Measurements from ENCODE around the gene MYD88. TPM values are rescaled to one million over a fixed set of nuclear protein-coding genes. Genes with fewer than 3 reads are reported as not detected.

MYD88 gene
- total and polyA plus RNA-seq, 4 experiments from 2014 or later: 50.5 to 129 (median 80.8) TPM

GRCh38 chr3:38108649-38109579, 29.5 kb upstream of the MYD88 start:
- Mint-ChIP-seq H3K9me3 (peaks cover 0 to 15% (median 9%) of the 10 kb centered on the region in 8 donors), H3K27ac (no peak overlapping the region), H3K4me3 (no peak overlapping the region), H3K36me3 (peaks cover 10 to 29% of the 10 kb centered on the region in 2 donors), H3K4me1 (no peaks in the 10 kb centered on the region), H3K27me3 (no peaks in the 10 kb centered on the region)
- H3K36me3 ChIP-seq (ENCODE audit: insufficient read depth, low read length): no peaks in the 10 kb centered on the region
- H3K9me3 ChIP-seq (ENCODE audit: control insufficient read depth in 1 of 2, low read length in 2 of 2): no peaks in the 10 kb centered on the region
- POLR2A ChIA-PET (ENCODE audit: partially characterized antibody): no interaction called here
- intact Hi-C loops (cut with micrococcal nuclease): no loop called here
- no peaks in the 10 kb centered on the region for H3K27me3 ChIP-seq (ENCODE audit: insufficient read depth, low read length)
- H3K4me1 ChIP-seq (ENCODE audit: insufficient read depth, low read length): no peaks in the 10 kb centered on the region
- no peak for DNase-seq
- H3K4me3 ChIP-seq (ENCODE audit: low read length in 2 of 2): no peak overlapping the region
- CTCF ChIA-PET (ENCODE audit: partially characterized antibody): interaction anchor here (1.2 kb wide), 1 partner anchor 141 kb away, joined by 3 read pairs; no protein-coding TSS in a partner anchor
- no peak overlapping the region for H3K27ac ChIP-seq (ENCODE audit: low read depth, low read length)

- no peak overlapping the region for H3K4me3 ChIP-seq (ENCODE audit: low read length in 2 of 2)
- ChIA-PET POLR2A (ENCODE audit: partially characterized antibody) (no interaction called here), CTCF (ENCODE audit: partially characterized antibody) (no interaction called here)
- no peaks in the 10 kb centered on the region for H3K36me3 ChIP-seq (ENCODE audit: insufficient read depth, low read length)
- intact Hi-C loops (cut with micrococcal nuclease): no loop called here
- no peak overlapping the region for H3K4me3 Mint-ChIP-seq
- H3K9me3 ChIP-seq (ENCODE audit: control insufficient read depth in 1 of 2, low read length in 2 of 2): no peaks in the 10 kb centered on the region
- peaks cover 0 to 11% (median 7%) of the 10 kb centered on the region in 8 donors for H3K9me3 Mint-ChIP-seq
- peaks cover 10 to 26% of the 10 kb centered on the region in 2 donors for H3K36me3 Mint-ChIP-seq
- H3K27me3 ChIP-seq (ENCODE audit: insufficient read depth, low read length): no peaks in the 10 kb centered on the region
- H3K27me3 Mint-ChIP-seq: no peaks in the 10 kb centered on the region
- no peak overlapping the region for H3K27ac ChIP-seq (ENCODE audit: low read depth, low read length)
- H3K27ac Mint-ChIP-seq: no peak overlapping the region
- no peak for DNase-seq
- H3K4me1 ChIP-seq (ENCODE audit: insufficient read depth, low read length): no peaks in the 10 kb centered on the region
- no peaks in the 10 kb centered on the region for H3K4me1 Mint-ChIP-seq
Measured at GRCh38 chr3:38109580-38110313, 28.7 kb upstream of the MYD88 start.

DNA sequence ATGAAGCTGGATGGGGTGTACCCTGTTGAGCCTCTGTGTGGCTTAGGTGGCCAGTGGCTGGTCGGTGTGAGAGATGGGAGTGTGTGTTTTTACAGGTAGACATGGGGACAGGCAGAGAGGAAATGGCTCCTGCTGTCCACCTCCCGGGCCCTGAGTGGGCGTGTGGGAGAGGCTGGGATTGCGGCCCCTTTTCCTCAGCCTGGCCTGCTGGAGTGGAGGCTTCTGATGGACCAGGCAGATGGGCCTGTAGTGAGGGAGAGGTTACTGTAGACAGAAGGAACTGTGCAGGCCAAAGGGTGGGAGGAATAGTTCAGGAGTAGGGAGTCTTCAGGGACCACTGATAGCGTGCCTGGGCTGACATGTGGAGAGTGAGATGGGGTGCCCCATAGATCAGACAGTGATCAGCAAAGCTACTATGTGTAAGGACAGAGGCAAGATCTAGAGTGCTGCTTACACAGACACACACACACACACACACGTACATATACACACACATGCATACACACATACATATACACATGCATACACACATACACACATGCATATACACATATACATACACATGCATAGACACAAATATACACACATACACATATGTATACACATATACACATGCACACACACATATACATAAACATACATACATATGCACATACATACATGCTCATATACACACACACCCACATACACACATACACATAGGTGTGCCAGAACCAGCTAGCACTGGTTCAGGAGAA, 28.0 kb upstream of the MYD88 start:
- Mint-ChIP-seq H3K36me3 (peaks cover 10 to 18% of the 10 kb centered on the region in 2 donors), H3K27ac (no peak overlapping the region), H3K4me3 (no peak overlapping the region), H3K4me1 (no peaks in the 10 kb centered on the region), H3K27me3 (no peaks in the 10 kb centered on the region), H3K9me3 (peaks cover 0 to 5% (median 4%) of the 10 kb centered on the region in 8 donors)
- POLR2A ChIA-PET (ENCODE audit: partially characterized antibody): no interaction called here
- DNase-seq: no peak
- Histone ChIP-seq H3K4me3 (ENCODE audit: low read length in 2 of 2) (no peak overlapping the region), H3K9me3 (ENCODE audit: control insufficient read depth in 1 of 2, low read length in 2 of 2) (no peaks in the 10 kb centered on the region), H3K27ac (ENCODE audit: low read depth, low read length) (no peak overlapping the region), H3K27me3 (ENCODE audit: insufficient read depth, low read length) (no peaks in the 10 kb centered on the region), H3K4me1 (ENCODE audit: insufficient read depth, low read length) (no peaks in the 10 kb centered on the region), H3K36me3 (ENCODE audit: insufficient read depth, low read length) (no peaks in the 10 kb centered on the region)
- intact Hi-C loops (cut with micrococcal nuclease): no loop called here
- CTCF ChIA-PET (ENCODE audit: partially characterized antibody): no interaction called here

DNA sequence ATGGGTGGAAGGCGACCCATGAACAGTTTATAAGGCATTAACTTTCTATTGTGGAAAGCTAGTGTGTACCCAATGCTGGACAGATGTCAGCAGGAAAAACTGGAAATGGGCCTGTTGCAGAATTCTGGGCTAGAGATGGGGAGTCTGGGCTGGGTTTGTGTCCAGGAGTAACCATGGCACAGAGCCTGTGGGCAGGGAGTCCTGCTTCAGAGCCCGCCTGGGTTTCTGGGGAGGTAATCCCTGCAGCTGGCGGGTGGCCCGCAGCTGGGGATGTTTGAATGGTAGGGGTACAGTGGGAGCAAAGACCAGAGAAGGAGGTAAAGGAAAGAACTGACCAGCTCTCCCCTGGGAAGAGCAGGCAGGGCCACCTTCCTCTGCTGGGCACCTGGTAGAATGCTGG, 27.3 kb upstream of the MYD88 start:
- H3K4me1 ChIP-seq (ENCODE audit: insufficient read depth, low read length): no peaks in the 10 kb centered on the region
- Mint-ChIP-seq H3K4me1 (peaks cover 0 to 3% (median 0%) of the 10 kb centered on the region in 4 donors), H3K27ac (no peak overlapping the region), H3K4me3 (no peak overlapping the region), H3K36me3 (peaks cover 10 to 15% of the 10 kb centered on the region in 2 donors), H3K27me3 (no peaks in the 10 kb centered on the region), H3K9me3 (no peaks in the 10 kb centered on the region)
- CTCF ChIA-PET (ENCODE audit: partially characterized antibody): no interaction called here
- H3K27ac ChIP-seq (ENCODE audit: low read depth, low read length): no peak overlapping the region
- POLR2A ChIA-PET (ENCODE audit: partially characterized antibody): no interaction called here
- intact Hi-C loops (cut with micrococcal nuclease): no loop called here
- DNase-seq: no peak
- no peak overlapping the region for H3K4me3 ChIP-seq (ENCODE audit: low read length in 2 of 2)
- no peaks in the 10 kb centered on the region for H3K36me3 ChIP-seq (ENCODE audit: insufficient read depth, low read length)
- no peaks in the 10 kb centered on the region for H3K27me3 ChIP-seq (ENCODE audit: insufficient read depth, low read length)
- H3K9me3 ChIP-seq (ENCODE audit: control insufficient read depth in 1 of 2, low read length in 2 of 2): no peaks in the 10 kb centered on the region

DNA sequence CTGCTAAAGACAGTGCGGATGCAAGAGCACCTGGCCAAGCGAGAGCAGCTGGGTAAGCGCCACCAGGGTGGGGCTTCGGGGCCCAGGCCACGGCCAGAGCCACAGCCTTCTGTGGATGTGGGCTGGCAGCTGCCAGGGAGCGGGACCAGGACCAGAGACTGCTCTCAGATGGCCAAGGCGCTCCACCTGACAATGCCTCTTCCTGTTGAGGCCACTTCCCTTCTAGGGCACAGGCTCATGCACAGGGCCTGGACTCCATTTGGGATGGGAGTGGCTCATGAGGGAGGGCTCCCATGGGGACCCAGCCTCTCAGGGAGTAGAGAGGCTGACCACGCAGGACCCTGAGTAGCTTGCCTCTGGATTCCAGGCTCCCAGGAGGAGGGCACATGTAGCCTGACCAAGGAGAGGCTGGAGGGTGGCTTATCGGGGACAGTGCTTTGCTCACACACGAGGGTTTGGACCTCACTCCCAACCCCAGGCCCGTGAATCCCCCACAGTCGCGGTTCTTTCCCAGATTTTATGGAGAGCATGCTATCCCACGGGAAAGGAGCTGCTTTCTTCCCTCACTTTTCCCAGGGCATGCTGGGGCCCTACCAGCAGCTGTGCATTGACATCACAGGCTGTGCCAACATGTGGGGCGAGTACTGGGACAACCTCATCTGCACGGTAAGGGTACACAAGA, 26.6 kb upstream of the MYD88 start:
- H3K36me3 Mint-ChIP-seq: peaks cover 8 to 15% of the 10 kb centered on the region in 2 donors
- no peaks in the 10 kb centered on the region for H3K9me3 Mint-ChIP-seq
- H3K9me3 ChIP-seq (ENCODE audit: control insufficient read depth in 1 of 2, low read length in 2 of 2): no peaks in the 10 kb centered on the region
- H3K27ac Mint-ChIP-seq: no peak overlapping the region
- no peak for DNase-seq
- no peak overlapping the region for H3K4me3 ChIP-seq (ENCODE audit: low read length in 2 of 2)
- no peaks in the 10 kb centered on the region for H3K36me3 ChIP-seq (ENCODE audit: insufficient read depth, low read length)
- no peaks in the 10 kb centered on the region for H3K27me3 Mint-ChIP-seq
- no peak overlapping the region for H3K27ac ChIP-seq (ENCODE audit: low read depth, low read length)
- intact Hi-C loops (cut with micrococcal nuclease): no loop called here
- CTCF ChIA-PET (ENCODE audit: partially characterized antibody): no interaction called here
- POLR2A ChIA-PET (ENCODE audit: partially characterized antibody): no interaction called here
- H3K4me1 Mint-ChIP-seq: peaks cover 0 to 3% (median 0%) of the 10 kb centered on the region in 4 donors
- no peaks in the 10 kb centered on the region for H3K27me3 ChIP-seq (ENCODE audit: insufficient read depth, low read length)
- no peaks in the 10 kb centered on the region for H3K4me1 ChIP-seq (ENCODE audit: insufficient read depth, low read length)
- H3K4me3 Mint-ChIP-seq: no peak overlapping the region

DNA sequence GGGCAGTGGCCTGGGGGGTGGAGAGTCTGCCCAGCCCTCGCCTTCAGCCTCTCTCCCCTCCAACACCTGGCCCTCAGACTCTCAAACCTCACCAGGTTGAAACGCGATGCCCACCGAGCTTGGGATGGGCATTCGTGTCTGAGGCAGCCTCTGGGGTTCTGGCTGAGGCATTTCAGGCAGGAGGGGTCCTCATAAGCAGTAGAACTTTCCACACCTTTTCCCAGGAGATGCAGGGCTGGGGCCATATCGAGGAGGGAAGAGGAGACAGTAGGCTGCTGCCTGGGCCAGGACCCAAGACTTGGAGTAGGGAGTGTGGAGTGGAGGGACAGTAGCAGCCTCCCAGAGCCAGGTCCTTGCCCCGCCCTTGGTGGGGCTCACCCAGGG, 26.1 kb upstream of the MYD88 start:
- H3K4me1 Mint-ChIP-seq: peaks cover 0 to 3% (median 0%) of the 10 kb centered on the region in 4 donors
- Histone ChIP-seq H3K9me3 (ENCODE audit: control insufficient read depth in 1 of 2, low read length in 2 of 2) (no peaks in the 10 kb centered on the region), H3K36me3 (ENCODE audit: insufficient read depth, low read length) (no peaks in the 10 kb centered on the region), H3K27me3 (ENCODE audit: insufficient read depth, low read length) (no peaks in the 10 kb centered on the region), H3K4me1 (ENCODE audit: insufficient read depth, low read length) (no peaks in the 10 kb centered on the region), H3K4me3 (ENCODE audit: low read length in 2 of 2) (no peak overlapping the region), H3K27ac (ENCODE audit: low read depth, low read length) (no peak overlapping the region)
- CTCF ChIA-PET (ENCODE audit: partially characterized antibody): no interaction called here
- no peak overlapping the region for H3K4me3 Mint-ChIP-seq
- no peaks in the 10 kb centered on the region for H3K27me3 Mint-ChIP-seq
- intact Hi-C loops (cut with micrococcal nuclease): no loop called here
- peaks cover 4 to 12% of the 10 kb centered on the region in 2 donors for H3K36me3 Mint-ChIP-seq
- no peak overlapping the region for H3K27ac Mint-ChIP-seq
- POLR2A ChIA-PET (ENCODE audit: partially characterized antibody): interaction anchor here (1.0 kb wide), 1 partner anchor 25 kb away, joined by 3 read pairs; the partner anchor contains the start of gene ACAA1
- no peak for DNase-seq
- H3K9me3 Mint-ChIP-seq: no peaks in the 10 kb centered on the region

All from CD4-positive, alpha-beta memory T cell (primary cell).